GM23338 (cell line): ENCODE data around the gene HOXB3. TPM values are rescaled to one million over a fixed set of nuclear protein-coding genes. Genes with fewer than 3 reads are reported as not detected.

ENCODE experiments used
- ATAC-seq: fragments of 200-7000 bp; cut with Tn5 transposase; 3 replicates; pipeline ENCODE4 v1.9.1; 2020
- DNase-seq: peaks from one replicate; pipeline ENCODE4 v3.0.0-alpha.2; 2015; ENCODE audit warnings: low spot score
- H2AFZ ChIP-seq: fragments of 200-600 bp; sonication (generic); 2 replicates; pipeline ENCODE4 v1.8.0; 2016; ENCODE audit warnings: antibody characterized with exemption, mild to moderate bottlenecking, moderate library complexity
- H3F3A ChIP-seq: fragments of 200-600 bp; sonication (generic); replicated peaks from 2 replicates; pipeline ENCODE4 v1.8.0; 2017; ENCODE audit warnings: antibody characterized with exemption, mixed run types, low read depth
- H3K27ac ChIP-seq: fragments of 200-600 bp; sonication (generic); 2 replicates; pipeline ENCODE4 v1.6.1; 2016; ENCODE audit warnings: low read depth
- H3K27me3 ChIP-seq: fragments of 200-600 bp; sonication (generic); 2 replicates; pipeline ENCODE4 v1.8.0; 2016; ENCODE audit warnings: mild to moderate bottlenecking, mixed run types, moderate library complexity; ENCODE audit not compliant: insufficient read depth
- H3K36me3 ChIP-seq: fragments of 200-600 bp; sonication (generic); 2 replicates; pipeline ENCODE4 v1.8.0; 2016; ENCODE audit warnings: mild to moderate bottlenecking; ENCODE audit not compliant: insufficient read depth
- H3K4me1 ChIP-seq: fragments of 200-600 bp; sonication (generic); 2 replicates; pipeline ENCODE4 v1.8.0; 2016; ENCODE audit warnings: mild to moderate bottlenecking, moderate library complexity; ENCODE audit not compliant: insufficient read depth
- H3K4me2 ChIP-seq: fragments of 200-600 bp; sonication (generic); 2 replicates; pipeline ENCODE4 v1.7.1; 2017; ENCODE audit warnings: mixed run types
- H3K4me3 ChIP-seq: fragments of 200-600 bp; sonication (generic); 2 replicates; pipeline ENCODE4 v1.6.1; 2016; ENCODE audit warnings: mixed run types
- H3K79me2 ChIP-seq: fragments of 200-600 bp; sonication (generic); replicated peaks from 2 replicates; pipeline ENCODE4 v1.8.0; 2017; ENCODE audit warnings: mild to moderate bottlenecking; ENCODE audit not compliant: insufficient read depth
- H3K9me2 ChIP-seq: fragments of 200-600 bp; sonication (generic); 2 replicates; pipeline ENCODE4 v1.8.0; 2017; ENCODE audit not compliant: insufficient read depth
- H4K20me1 ChIP-seq: fragments of 200-600 bp; sonication (generic); replicated peaks from 2 replicates; pipeline ENCODE4 v1.8.0; 2017; ENCODE audit warnings: mild to moderate bottlenecking; ENCODE audit not compliant: insufficient read depth
- H3K27ac Mint-ChIP-seq: 2 replicates; pipeline ENCODE4 v1.8.0; 2020; ENCODE audit warnings: inconsistent platforms, mild to moderate bottlenecking, moderate library complexity, mixed read lengths
- H3K27me3 Mint-ChIP-seq: 3 replicates; pipeline ENCODE4 v1.8.0; 2022; ENCODE audit warnings: low read depth, mild to moderate bottlenecking, moderate library complexity, mixed read lengths, inconsistent platforms; ENCODE audit not compliant: insufficient read depth, poor library complexity
- H3K36me3 Mint-ChIP-seq: 3 replicates; pipeline ENCODE4 v1.8.0; 2021; ENCODE audit warnings: low read depth, mild to moderate bottlenecking, inconsistent platforms, moderate library complexity, mixed read lengths
- H3K4me1 Mint-ChIP-seq: 3 replicates; pipeline ENCODE4 v1.8.0; 2020; ENCODE audit warnings: mild to moderate bottlenecking, inconsistent platforms, mixed read lengths
- H3K4me3 Mint-ChIP-seq: 3 replicates; pipeline ENCODE4 v1.8.0; 2021; ENCODE audit warnings: moderate library complexity, mild to moderate bottlenecking, inconsistent platforms, mixed read lengths
- H3K9me3 Mint-ChIP-seq: 3 replicates; pipeline ENCODE4 v1.8.0; 2020; ENCODE audit warnings: moderate library complexity, mild to moderate bottlenecking, inconsistent platforms, mixed read lengths
- EZH2 ChIP-seq: fragments of 200-600 bp; sonication (generic); IDR thresholded peaks from one replicate; pipeline ENCODE4 v1.8.0; 2017; ENCODE audit warnings: antibody characterized with exemption, mild to moderate bottlenecking, low read depth; ENCODE audit not compliant: unreplicated experiment
- EZH2phosphoT487 ChIP-seq: fragments of 200-600 bp; sonication (generic); IDR thresholded peaks from one replicate; pipeline ENCODE4 v1.8.1; 2018; ENCODE audit warnings: antibody characterized with exemption; ENCODE audit not compliant: unreplicated experiment
- JUNB ChIP-seq: IDR thresholded peaks from one replicate; pipeline ENCODE4 v1.6.1; 2016; ENCODE audit warnings: antibody characterized with exemption; ENCODE audit not compliant: unreplicated experiment
- NANOG ChIP-seq: IDR thresholded peaks from 2 replicates; pipeline ENCODE4 v1.6.1; 2016; ENCODE audit warnings: antibody characterized with exemption, borderline replicate concordance
- POLR2AphosphoS5 ChIP-seq: IDR thresholded peaks from 2 replicates; pipeline ENCODE4 v1.6.1; 2016; ENCODE audit warnings: antibody characterized with exemption, low read depth
- ZNF331 ChIP-seq: fragments of 250-450 bp; sonication (Bioruptor Pico); IDR thresholded peaks from 2 replicates; pipeline ENCODE4 v1.5.0; 2020; ENCODE audit warnings: low read depth, mild to moderate bottlenecking, moderate library complexity
- polyA plus RNA-seq: library from polyadenylated mRNA; unstranded; fragments of >200 nt; fragmentation: Nextera tagmentation; extraction: Ambion mirVana; gene quantifications from 2 replicates; pipeline ENCODE4 v1.2.1, GENCODE V29; 2016
- total RNA-seq: library from RNA; depleted of rRNA; stranded (reverse); fragments of >200 nt; shearing (Covaris generic); gene quantifications from 2 replicates; pipeline ENCODE4 v1.2.3, GENCODE V29; 2014
- TF ChIP-seq, protein P1 (sequence below), 2 experiments: fragments of 200-600 bp in 1 of 2; sonication (generic) in 1 of 2; conservative IDR thresholded peaks; 2 replicates each; pipeline versions ENCODE4 v1.5.1 to v1.6.1; 2016 to 2017; ENCODE audit warnings: antibody characterized with exemption in 2 of 2, low read depth in 2 of 2, mild to moderate bottlenecking in 2 of 2, moderate library complexity in 1 of 2
- TF ChIP-seq, protein P2 (sequence below): IDR thresholded peaks from 2 replicates; pipeline ENCODE4 v1.6.1; 2016; ENCODE audit warnings: antibody characterized with exemption

HOXB3 gene
- total and polyA plus RNA-seq, 2 experiments from 2014 or later: 0.17 TPM; not detected in 1

DNA sequence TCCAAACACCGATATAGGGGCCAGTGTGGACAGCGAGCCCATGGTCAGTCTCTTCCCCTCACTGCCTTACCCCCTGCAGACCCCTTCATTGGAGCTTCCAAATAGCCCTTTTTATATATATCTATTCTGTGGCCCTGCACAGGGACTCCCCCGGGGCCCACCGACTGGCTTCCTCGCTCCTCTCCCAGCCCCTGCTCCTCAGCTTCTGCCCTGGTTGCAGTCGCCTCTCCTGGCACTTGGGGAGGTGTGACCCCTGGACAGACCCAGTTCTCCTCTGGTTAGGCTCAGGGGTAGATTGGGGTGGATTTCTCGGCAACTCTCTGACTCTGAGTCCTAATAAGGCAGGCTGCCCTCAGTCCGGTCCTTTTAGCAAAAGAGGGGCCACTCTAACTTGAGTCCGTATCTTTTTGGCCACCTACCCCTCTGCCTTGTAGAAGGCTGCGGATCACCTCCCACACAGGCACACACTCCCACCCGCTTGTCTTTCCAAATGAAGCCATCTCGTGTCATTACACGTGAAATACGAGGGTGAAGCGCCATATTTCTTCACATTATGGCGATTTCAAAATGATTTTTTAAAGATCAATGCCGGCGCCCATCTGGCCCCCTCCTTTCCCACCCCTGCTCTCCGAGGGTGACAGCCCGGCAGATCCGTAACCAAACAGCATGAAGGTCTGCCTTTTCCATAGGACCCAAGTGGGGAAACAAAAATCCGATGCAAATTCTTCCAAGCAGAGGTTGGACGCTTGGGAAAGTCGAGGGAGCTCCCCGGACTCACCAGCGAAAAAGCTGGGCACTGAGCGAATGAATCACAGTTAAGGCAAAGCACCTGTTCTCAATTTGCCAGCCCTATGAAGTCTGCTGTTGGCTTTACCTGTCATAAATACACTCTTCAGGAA is 37.8 kb upstream of the HOXB3 start:
- no peak for ATAC-seq
- no peak overlapping the region for H3K27ac ChIP-seq
- H3K4me3 ChIP-seq: no peak overlapping the region
- H3K79me2 ChIP-seq: no peaks in the 10 kb centered on the region
- H3K36me3 Mint-ChIP-seq: no peaks in the 10 kb centered on the region; the same call in 2 of the 3 replicates
- DNase-seq: no peak
- peaks cover 31% of the 10 kb centered on the region for H3K4me1 ChIP-seq
- H3K9me3 Mint-ChIP-seq: no peaks in the 10 kb centered on the region; the same call in 1 of the 3 replicates
- H3K27me3 ChIP-seq: peaks cover 100% of the 10 kb centered on the region
- H3K27me3 Mint-ChIP-seq: peaks cover 97% of the 10 kb centered on the region
- H3K4me1 Mint-ChIP-seq: peaks cover 13% of the 10 kb centered on the region
- no peak overlapping the region for H2AFZ ChIP-seq
- no peaks in the 10 kb centered on the region for H3K9me2 ChIP-seq
- H3K4me3 Mint-ChIP-seq: no peak overlapping the region
- no peak overlapping the region for H3K27ac Mint-ChIP-seq
- H3K36me3 ChIP-seq: no peaks in the 10 kb centered on the region
- no peak overlapping the region for H3K4me2 ChIP-seq
- TF ChIP-seq NANOG (no peak), EZH2 (peak; percentile 70)
- peaks cover 61% of the 10 kb centered on the region for H4K20me1 ChIP-seq
- H3F3A ChIP-seq: peaks cover 43% of the 10 kb centered on the region

DNA sequence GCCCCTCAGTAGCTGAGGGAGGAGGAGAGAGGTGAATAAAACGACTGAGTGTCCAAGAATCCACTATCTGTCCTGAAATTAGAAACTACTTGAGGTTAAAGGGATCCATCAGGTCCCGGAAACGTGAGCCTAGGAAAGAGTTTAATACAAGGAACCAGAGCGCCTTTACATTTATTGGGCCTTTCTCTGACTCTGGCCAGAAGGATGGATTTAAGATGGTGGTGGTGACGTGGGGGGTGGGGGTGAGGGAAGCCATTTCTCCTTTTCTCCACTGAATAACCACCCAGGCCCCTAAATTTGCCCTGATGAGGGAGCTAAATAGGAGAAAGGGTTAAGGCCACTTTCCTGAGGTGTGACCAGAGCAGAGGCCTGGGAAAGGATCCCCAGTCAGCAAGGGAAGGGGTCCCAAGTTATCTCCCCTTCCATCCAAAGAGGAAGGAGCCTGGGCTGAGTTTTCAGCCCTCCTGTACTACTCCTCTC is 37.1 kb upstream of the HOXB3 start:
- Mint-ChIP-seq H3K4me1 (peaks cover 8% of the 10 kb centered on the region), H3K9me3 (no peaks in the 10 kb centered on the region; the same call in 1 of the 3 replicates), H3K27me3 (peaks cover 97% of the 10 kb centered on the region), H3K36me3 (no peaks in the 10 kb centered on the region; the same call in 2 of the 3 replicates), H3K4me3 (peak overlapping the region; percentile 15; the same call in 2 of the 3 replicates), H3K27ac (no peak overlapping the region)
- Histone ChIP-seq H3K36me3 (no peaks in the 10 kb centered on the region), H4K20me1 (peaks cover 61% of the 10 kb centered on the region), H3K4me3 (peak overlapping the region; percentile 42), H3K79me2 (no peaks in the 10 kb centered on the region), H3K4me1 (peaks cover 24% of the 10 kb centered on the region), H2AFZ (no peak overlapping the region), H3K27me3 (peaks cover 100% of the 10 kb centered on the region), H3K9me2 (no peaks in the 10 kb centered on the region), H3K27ac (no peak overlapping the region), H3F3A (peaks cover 41% of the 10 kb centered on the region), H3K4me2 (peak overlapping the region; percentile 68)
- ATAC-seq: no peak
- no peak for DNase-seq
- peak; percentile 95 for TF ChIP-seq EZH2
- TF ChIP-seq, protein P1, sequence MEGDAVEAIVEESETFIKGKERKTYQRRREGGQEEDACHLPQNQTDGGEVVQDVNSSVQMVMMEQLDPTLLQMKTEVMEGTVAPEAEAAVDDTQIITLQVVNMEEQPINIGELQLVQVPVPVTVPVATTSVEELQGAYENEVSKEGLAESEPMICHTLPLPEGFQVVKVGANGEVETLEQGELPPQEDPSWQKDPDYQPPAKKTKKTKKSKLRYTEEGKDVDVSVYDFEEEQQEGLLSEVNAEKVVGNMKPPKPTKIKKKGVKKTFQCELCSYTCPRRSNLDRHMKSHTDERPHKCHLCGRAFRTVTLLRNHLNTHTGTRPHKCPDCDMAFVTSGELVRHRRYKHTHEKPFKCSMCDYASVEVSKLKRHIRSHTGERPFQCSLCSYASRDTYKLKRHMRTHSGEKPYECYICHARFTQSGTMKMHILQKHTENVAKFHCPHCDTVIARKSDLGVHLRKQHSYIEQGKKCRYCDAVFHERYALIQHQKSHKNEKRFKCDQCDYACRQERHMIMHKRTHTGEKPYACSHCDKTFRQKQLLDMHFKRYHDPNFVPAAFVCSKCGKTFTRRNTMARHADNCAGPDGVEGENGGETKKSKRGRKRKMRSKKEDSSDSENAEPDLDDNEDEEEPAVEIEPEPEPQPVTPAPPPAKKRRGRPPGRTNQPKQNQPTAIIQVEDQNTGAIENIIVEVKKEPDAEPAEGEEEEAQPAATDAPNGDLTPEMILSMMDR (conservative IDR thresholded peaks at IDR 0.05; ENCODE audit: low read depth in 2 of 2): no peak

DNA sequence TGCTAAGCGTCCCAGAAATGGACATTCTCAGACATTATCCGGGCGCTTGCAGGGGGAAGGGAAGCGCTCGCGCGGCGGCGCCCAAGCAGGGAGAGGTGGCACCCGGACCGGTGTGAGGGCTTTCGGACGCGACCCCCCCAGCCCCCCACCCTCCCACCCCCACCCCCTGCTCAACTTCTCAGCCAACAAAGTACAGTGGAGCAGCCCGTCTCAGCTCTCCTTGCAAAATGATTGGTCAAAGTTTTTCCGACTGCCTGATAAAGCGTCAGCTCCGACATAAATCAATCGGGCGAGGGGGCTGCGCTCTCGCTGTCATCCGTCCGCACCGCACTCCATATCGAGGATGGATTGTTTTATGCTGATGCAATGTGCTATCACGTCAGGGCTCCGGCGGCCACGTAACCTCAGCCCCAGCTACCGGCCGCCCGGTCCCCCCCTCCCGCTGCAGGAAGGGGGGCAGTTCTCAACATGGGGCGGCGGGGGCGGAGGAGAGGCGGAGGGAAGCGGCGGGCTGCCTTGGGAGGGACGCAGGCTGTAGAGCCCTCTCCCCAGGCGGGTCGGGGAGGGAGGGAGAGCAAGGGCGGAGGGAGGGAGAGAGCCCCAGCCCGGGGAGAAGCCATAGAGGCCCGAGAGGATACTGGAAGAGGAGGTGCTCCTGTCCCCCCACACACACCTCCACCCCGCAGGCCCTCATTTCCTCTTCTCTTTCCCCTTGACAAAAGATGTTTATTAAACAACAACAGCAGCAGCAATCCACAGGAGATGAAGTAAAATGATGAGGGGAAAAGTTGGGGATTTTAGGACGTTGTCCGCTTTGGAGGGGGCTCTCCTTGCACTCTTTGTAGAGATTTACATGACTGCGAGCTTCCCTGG is 36.4 kb upstream of the HOXB3 start, which contains the start of gene HOXB9:
Gene HOXB9 (minus strand): TSS at position 114 of the 873 bp plus-strand sequence. CDS start 89 bp downstream, at position 25.
- Histone ChIP-seq H3K27ac (no peak within 1 kb of the TSS), H3K4me1 (peaks cover 17% of the 10 kb centered on the region), H3K4me2 (peak within 1 kb of the TSS; percentile 80), H3K4me3 (peak within 1 kb of the TSS; percentile 51), H4K20me1 (peaks cover 61% of the 10 kb centered on the region), H2AFZ (no peak within 1 kb of the TSS; the same call in 1 of the 2 replicates), H3K36me3 (no peaks in the 10 kb centered on the region), H3K9me2 (no peaks in the 10 kb centered on the region), H3F3A (peaks cover 41% of the 10 kb centered on the region), H3K27me3 (peaks cover 100% of the 10 kb centered on the region), H3K79me2 (no peaks in the 10 kb centered on the region)
- ATAC-seq (peak; percentile 46), DNase-seq (peak; percentile 73)
- peaks cover 3% of the 10 kb centered on the region; the same call in 2 of the 3 replicates for H3K36me3 Mint-ChIP-seq
- no peak within 1 kb of the TSS for H3K27ac Mint-ChIP-seq
- H3K9me3 Mint-ChIP-seq: peaks cover 4% of the 10 kb centered on the region; the same call in 2 of the 3 replicates
- peaks cover 97% of the 10 kb centered on the region for H3K27me3 Mint-ChIP-seq
- TF ChIP-seq JUNB: no peak
- no peak for TF ChIP-seq EZH2phosphoT487
- TF ChIP-seq POLR2AphosphoS5: peak; percentile 18; the same call in 1 of the 2 replicates
- TF ChIP-seq ZNF331 (CRISPR knock-in tag): no peak
- TF ChIP-seq, protein P2, sequence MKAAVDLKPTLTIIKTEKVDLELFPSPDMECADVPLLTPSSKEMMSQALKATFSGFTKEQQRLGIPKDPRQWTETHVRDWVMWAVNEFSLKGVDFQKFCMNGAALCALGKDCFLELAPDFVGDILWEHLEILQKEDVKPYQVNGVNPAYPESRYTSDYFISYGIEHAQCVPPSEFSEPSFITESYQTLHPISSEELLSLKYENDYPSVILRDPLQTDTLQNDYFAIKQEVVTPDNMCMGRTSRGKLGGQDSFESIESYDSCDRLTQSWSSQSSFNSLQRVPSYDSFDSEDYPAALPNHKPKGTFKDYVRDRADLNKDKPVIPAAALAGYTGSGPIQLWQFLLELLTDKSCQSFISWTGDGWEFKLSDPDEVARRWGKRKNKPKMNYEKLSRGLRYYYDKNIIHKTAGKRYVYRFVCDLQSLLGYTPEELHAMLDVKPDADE: no peak
- no peak for TF ChIP-seq NANOG
- H3K4me1 Mint-ChIP-seq: peaks cover 8% of the 10 kb centered on the region
- H3K4me3 Mint-ChIP-seq: peak within 1 kb of the TSS; percentile 59
